Measurements from ENCODE around the gene HEATR5A. TPM values are rescaled to one million over a fixed set of nuclear protein-coding genes. Genes with fewer than 3 reads are reported as not detected.

HEATR5A gene
- total RNA-seq, 1 experiment from 2014 or later: 23.1 TPM

DNA sequence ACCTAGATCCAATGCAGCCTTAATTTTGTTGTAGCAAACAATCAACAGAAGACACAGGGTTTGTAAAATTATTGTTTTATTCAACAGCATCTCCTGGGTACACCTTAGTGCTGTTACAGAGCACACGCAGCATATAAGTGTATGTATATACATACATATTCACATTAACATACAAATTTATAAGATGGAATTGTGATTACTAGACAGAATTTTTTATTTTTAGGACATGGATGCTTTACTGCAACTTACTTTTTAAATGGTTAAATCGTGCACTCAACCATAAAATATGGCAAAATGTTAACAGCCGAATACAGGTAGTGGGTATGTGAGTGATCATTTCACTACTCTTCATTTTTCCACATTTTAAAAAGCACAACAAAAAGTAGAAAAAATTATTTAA is 16.6 kb downstream of the HEATR5A start:
- ChIA-PET POLR2A (no interaction called here), CTCF (no interaction called here)
- H3K27ac Mint-ChIP-seq (ENCODE audit: low read depth, unreplicated experiment): no peak overlapping the region
- no peaks in the 10 kb centered on the region for H3K4me1 Mint-ChIP-seq (ENCODE audit: insufficient read depth, unreplicated experiment)
- intact Hi-C loops (cut with micrococcal nuclease): no loop called here
- H3K36me3 Mint-ChIP-seq (ENCODE audit: insufficient read depth, unreplicated experiment): peaks cover 17% of the 10 kb centered on the region
- BruUV-seq (replicated peaks): no TSS peak
- H3K4me3 Mint-ChIP-seq (ENCODE audit: unreplicated experiment): no peak overlapping the region
- no peaks in the 10 kb centered on the region for H3K9me3 Mint-ChIP-seq (ENCODE audit: unreplicated experiment)
- no peak for DNase-seq (ENCODE audit: unreplicated experiment)
- H3K27me3 Mint-ChIP-seq (ENCODE audit: insufficient read depth, unreplicated experiment): no peaks in the 10 kb centered on the region
- TF ChIP-seq, protein P1, sequence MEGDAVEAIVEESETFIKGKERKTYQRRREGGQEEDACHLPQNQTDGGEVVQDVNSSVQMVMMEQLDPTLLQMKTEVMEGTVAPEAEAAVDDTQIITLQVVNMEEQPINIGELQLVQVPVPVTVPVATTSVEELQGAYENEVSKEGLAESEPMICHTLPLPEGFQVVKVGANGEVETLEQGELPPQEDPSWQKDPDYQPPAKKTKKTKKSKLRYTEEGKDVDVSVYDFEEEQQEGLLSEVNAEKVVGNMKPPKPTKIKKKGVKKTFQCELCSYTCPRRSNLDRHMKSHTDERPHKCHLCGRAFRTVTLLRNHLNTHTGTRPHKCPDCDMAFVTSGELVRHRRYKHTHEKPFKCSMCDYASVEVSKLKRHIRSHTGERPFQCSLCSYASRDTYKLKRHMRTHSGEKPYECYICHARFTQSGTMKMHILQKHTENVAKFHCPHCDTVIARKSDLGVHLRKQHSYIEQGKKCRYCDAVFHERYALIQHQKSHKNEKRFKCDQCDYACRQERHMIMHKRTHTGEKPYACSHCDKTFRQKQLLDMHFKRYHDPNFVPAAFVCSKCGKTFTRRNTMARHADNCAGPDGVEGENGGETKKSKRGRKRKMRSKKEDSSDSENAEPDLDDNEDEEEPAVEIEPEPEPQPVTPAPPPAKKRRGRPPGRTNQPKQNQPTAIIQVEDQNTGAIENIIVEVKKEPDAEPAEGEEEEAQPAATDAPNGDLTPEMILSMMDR (IDR thresholded peaks at IDR 0.05; ENCODE audit: unreplicated experiment): no peak

DNA sequence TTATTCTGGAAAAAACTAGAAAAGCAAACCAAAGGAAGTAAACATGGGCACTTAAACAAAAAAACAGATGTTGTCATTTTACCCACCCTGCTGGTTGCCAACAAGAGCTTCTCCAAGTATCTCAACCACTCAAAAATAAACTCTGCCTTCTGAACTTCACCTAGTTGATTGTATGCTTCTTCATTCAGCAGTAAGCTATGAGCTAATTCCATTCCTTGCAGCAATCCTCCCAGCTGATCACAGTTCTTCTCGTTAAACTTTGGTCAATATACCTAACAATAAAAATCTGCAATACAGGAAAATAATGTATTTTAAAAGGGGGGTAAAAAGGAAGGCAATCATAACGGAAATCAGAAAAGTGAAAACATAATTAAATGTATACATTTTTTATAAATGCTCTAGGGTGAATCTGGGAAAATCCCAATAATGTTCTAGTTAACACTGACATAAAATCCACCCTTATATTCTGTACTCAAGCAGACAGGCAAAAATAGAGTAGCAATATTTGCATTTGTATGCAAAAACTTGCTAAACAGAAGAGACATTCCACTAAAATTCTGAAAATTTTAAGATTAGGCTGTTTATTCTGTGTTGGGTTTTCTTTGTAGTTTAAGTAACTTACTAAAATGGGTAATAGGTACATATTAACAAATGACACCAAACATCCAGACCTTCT is 17.4 kb downstream of the HEATR5A start:
- Mint-ChIP-seq H3K27ac (ENCODE audit: low read depth, unreplicated experiment) (no peak overlapping the region), H3K4me1 (ENCODE audit: insufficient read depth, unreplicated experiment) (no peaks in the 10 kb centered on the region), H3K4me3 (ENCODE audit: unreplicated experiment) (no peak overlapping the region), H3K27me3 (ENCODE audit: insufficient read depth, unreplicated experiment) (no peaks in the 10 kb centered on the region), H3K36me3 (ENCODE audit: insufficient read depth, unreplicated experiment) (peaks cover 17% of the 10 kb centered on the region), H3K9me3 (ENCODE audit: unreplicated experiment) (no peaks in the 10 kb centered on the region)
- ChIA-PET POLR2A (interaction anchor here (1.3 kb wide), 1 partner anchor 16 kb away, joined by 3 read pairs; no protein-coding TSS in a partner anchor), CTCF (interaction anchor here (0.6 kb wide), 1 partner anchor 18 kb away, joined by 4 read pairs; no protein-coding TSS in a partner anchor)
- DNase-seq (ENCODE audit: unreplicated experiment): no peak
- no TSS peak for BruUV-seq (replicated peaks)
- intact Hi-C loops (cut with micrococcal nuclease): no loop called here
- TF ChIP-seq, protein P1 (IDR thresholded peaks at IDR 0.05; ENCODE audit: unreplicated experiment): no peak

DNA sequence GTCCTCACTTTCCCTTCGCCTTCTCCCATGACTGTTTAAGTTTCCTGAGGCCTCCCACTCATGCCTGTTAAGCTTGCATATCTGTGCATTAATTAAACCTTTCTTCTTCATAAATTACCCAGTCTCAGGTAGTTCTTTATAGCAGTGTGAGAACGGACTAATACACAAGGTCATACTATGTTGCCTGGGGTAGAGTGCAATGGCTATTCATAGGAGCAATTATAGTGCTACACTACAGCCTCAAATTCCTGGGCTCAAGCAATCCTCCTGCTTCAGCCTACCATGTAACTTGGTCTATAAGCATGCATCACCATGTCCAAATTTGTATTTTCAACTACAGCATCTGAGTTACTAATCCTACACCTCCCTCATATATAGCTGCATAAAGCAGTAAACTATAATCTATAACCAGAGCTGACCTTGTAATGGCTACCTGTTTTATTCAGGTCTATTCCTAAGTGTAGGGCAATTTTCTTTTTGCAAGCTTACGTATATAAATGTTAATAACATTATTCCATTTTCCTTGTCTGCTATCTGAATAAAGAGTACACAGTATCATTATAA is 18.9 kb downstream of the HEATR5A start:
- BruUV-seq (replicated peaks): no TSS peak
- H3K9me3 Mint-ChIP-seq (ENCODE audit: unreplicated experiment): no peaks in the 10 kb centered on the region
- intact Hi-C loops (cut with micrococcal nuclease): no loop called here
- TF ChIP-seq, protein P1 (IDR thresholded peaks at IDR 0.05; ENCODE audit: unreplicated experiment): no peak
- no peak overlapping the region for H3K4me3 Mint-ChIP-seq (ENCODE audit: unreplicated experiment)
- no peaks in the 10 kb centered on the region for H3K27me3 Mint-ChIP-seq (ENCODE audit: insufficient read depth, unreplicated experiment)
- H3K4me1 Mint-ChIP-seq (ENCODE audit: insufficient read depth, unreplicated experiment): no peaks in the 10 kb centered on the region
- ChIA-PET POLR2A (interaction anchor here (1.3 kb wide), 1 partner anchor 18 kb away, joined by 3 read pairs; no protein-coding TSS in a partner anchor), CTCF (interaction anchor here (1.0 kb wide), 1 partner anchor 12 kb away, joined by 3 read pairs; no protein-coding TSS in a partner anchor)
- no peak for DNase-seq (ENCODE audit: unreplicated experiment)
- H3K27ac Mint-ChIP-seq (ENCODE audit: low read depth, unreplicated experiment): no peak overlapping the region
- peaks cover 18% of the 10 kb centered on the region for H3K36me3 Mint-ChIP-seq (ENCODE audit: insufficient read depth, unreplicated experiment)

DNA sequence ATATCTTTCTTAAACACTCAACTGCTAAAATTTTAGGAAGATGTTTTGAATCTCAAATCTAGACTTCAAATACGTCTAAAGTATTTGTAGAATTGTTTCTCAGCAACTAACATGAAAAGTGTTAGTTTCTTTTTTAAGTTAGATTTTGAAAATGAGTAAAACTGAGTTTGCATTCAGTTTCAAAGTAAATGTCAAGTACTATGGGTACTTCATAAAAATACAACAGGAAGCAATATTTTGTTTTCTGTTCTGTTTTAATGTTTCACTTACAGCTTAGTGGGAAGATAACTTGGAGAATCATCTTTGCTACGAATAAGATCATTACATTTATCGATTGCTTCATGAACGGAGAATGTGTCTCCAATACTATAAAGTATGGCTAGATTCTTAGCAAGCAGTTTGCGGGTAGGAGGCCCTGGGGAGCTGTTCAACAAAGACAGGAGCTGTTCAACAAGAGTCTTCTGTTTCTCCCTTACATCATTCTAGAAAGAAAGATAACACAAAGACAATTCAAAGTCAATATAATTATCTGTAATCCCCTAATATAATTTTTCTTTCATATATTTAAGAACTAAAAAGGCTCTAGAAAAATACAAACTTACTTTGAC is 20.2 kb downstream of the HEATR5A start:
- TF ChIP-seq, protein P1 (IDR thresholded peaks at IDR 0.05; ENCODE audit: unreplicated experiment): no peak
- no TSS peak for BruUV-seq (replicated peaks)
- intact Hi-C loops (cut with micrococcal nuclease): no loop called here
- Mint-ChIP-seq H3K9me3 (ENCODE audit: unreplicated experiment) (no peaks in the 10 kb centered on the region), H3K27me3 (ENCODE audit: insufficient read depth, unreplicated experiment) (no peaks in the 10 kb centered on the region), H3K4me3 (ENCODE audit: unreplicated experiment) (no peak overlapping the region), H3K4me1 (ENCODE audit: insufficient read depth, unreplicated experiment) (peaks cover 5% of the 10 kb centered on the region), H3K27ac (ENCODE audit: low read depth, unreplicated experiment) (no peak overlapping the region), H3K36me3 (ENCODE audit: insufficient read depth, unreplicated experiment) (peaks cover 26% of the 10 kb centered on the region)
- ChIA-PET POLR2A (interaction anchor here (0.9 kb wide), 1 partner anchor 21 kb away, joined by 3 read pairs; no protein-coding TSS in a partner anchor), CTCF (no interaction called here)
- no peak for DNase-seq (ENCODE audit: unreplicated experiment)
